ENCODE measurements around the gene ADM2.
A peak's percentile ranks its signal among the peaks of the same experiment; 100 is the strongest.
"Not testable (repeated sequence)": the region's sequence is repeated elsewhere in the genome, so short reads cannot be mapped to it uniquely, and the experiment has no call there.

DNA sequence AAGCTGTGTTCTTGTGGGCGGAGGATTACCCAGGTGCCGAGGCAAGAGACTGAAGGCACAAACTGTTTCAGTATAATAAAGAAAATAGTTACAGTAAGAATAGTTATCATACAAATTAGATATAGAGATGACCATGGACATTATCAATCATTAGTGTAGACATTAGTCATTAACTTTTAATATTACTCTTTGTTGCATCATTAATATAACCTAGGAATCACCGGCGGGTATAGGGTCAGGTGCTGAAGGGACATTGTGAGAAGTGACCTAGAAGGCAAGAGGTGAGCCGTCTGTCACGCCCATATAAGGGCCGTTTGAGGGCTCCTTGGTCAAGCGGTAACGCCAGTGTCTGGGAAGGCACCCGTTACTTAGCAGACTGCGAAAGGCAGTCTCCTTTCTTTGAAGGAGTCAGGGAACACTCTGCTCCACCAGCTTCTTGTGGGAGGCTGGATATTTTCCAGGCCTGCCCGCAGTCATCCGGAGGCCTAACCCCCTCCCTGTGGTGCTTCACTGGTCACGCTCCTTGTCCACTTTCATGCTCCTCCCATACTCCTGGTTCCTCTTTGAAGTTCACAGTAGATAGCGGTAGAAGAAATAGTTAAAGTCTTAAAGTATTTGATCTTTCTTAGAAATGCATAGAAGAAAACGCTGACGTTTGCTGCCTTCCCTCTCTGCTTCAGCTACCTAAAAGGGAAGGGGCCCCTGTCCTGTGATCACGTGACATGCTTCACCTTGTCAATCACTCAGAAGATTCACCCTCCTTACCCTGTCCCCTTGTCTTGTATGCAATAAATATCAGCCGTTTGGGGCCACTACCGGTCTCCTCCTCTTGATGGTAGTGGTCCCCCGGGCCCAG is 52.7 kb downstream of the ADM2 start:
- not testable (repeated sequence) for TF ChIP-seq CTCF (IDR thresholded peaks at IDR 0.05 in 4 of 5, conservative IDR thresholded peaks at IDR 0.05 in 1 of 5)
- peak; percentile 16 to 30 for TF ChIP-seq POLR2A (IDR thresholded peaks at IDR 0.05)
